Measurements from ENCODE around the gene MPV17L2. TPM values are rescaled to one million over a fixed set of nuclear protein-coding genes. Genes with fewer than 3 reads are reported as not detected.
A peak's percentile ranks its signal among the peaks of the same experiment; 100 is the strongest.

MPV17L2 gene
- total RNA-seq, 1 experiment from 2014 or later = 11.2 TPM

GRCh38 chr19:18167975-18168645, 24.9 kb upstream of the MPV17L2 start:
- intact Hi-C loops (cut with micrococcal nuclease; ENCODE audit: unreplicated experiment) = no loop called here
- DNase-seq = peak in 1 of 2 experiments; percentile 42

GRCh38 chr19:18168673-18169381, 24.2 kb upstream of the MPV17L2 start:
- no TSS peak for BruUV-seq (replicated peaks)
- no peak overlapping the region for H3K27ac ChIP-seq
- TF ChIP-seq EZH2 (IDR thresholded peaks at IDR 0.05; ENCODE audit: low read depth) (no peak), CTCF (conservative IDR thresholded peaks at IDR 0.05) (no peak)
- H2AFZ ChIP-seq = no peak overlapping the region
- ChIA-PET CTCF (interaction anchor here (1.0 kb wide), 1 partner anchor 56 kb away, joined by 3 read pairs; no protein-coding TSS in a partner anchor), POLR2A (ENCODE audit: unreplicated experiment) (no interaction called here)
- peaks cover 4% of the 10 kb centered on the region; the same call in 1 of the 2 replicates for H3K4me1 ChIP-seq (replicated peaks; ENCODE audit: insufficient read depth)
- no peaks in the 10 kb centered on the region for H3K79me2 ChIP-seq (ENCODE audit: low read depth)
- H4K20me1 ChIP-seq (ENCODE audit: insufficient read depth) = peaks cover 9% of the 10 kb centered on the region; the same call in 1 of the 2 replicates
- H3F3A ChIP-seq (ENCODE audit: insufficient read depth, low read depth) = peaks cover 63% of the 10 kb centered on the region
- no peak overlapping the region for H3K4me2 ChIP-seq
- H3K9me3 ChIP-seq (ENCODE audit: insufficient read depth, low read depth) = no peaks in the 10 kb centered on the region
- intact Hi-C loops (cut with micrococcal nuclease; ENCODE audit: unreplicated experiment) = no loop called here
- no peaks in the 10 kb centered on the region for H3K27me3 ChIP-seq (ENCODE audit: insufficient read depth, low read depth)
- H3K36me3 ChIP-seq (ENCODE audit: low read depth) = peaks cover 4% of the 10 kb centered on the region; the same call in 1 of the 2 replicates
- H3K4me3 ChIP-seq = no peak overlapping the region
- no peak for DNase-seq
- no peaks in the 10 kb centered on the region for H3K9me2 ChIP-seq (ENCODE audit: insufficient read depth)

More at GRCh38 chr19:18167975-18168645, 24.9 kb upstream of the MPV17L2 start:
- H3K4me2 ChIP-seq = no peak overlapping the region
- H3K4me3 ChIP-seq = no peak overlapping the region
- no peak overlapping the region for H3K27ac ChIP-seq
- no peaks in the 10 kb centered on the region for H3K79me2 ChIP-seq (ENCODE audit: low read depth)
- TF ChIP-seq CTCF (conservative IDR thresholded peaks at IDR 0.05) = peak; percentile 90
- no peak for TF ChIP-seq EZH2 (IDR thresholded peaks at IDR 0.05; ENCODE audit: low read depth)
- no peaks in the 10 kb centered on the region for H3K9me2 ChIP-seq (ENCODE audit: insufficient read depth)
- CTCF ChIA-PET = interaction anchor here (0.6 to 1.0 kb wide), 2 partner anchors 55 to 123 kb away, joined by 3 to 9 read pairs; no protein-coding TSS in a partner anchor
- peaks cover 58% of the 10 kb centered on the region for H3F3A ChIP-seq (ENCODE audit: insufficient read depth, low read depth)
- H3K36me3 ChIP-seq (ENCODE audit: low read depth) = peaks cover 11% of the 10 kb centered on the region; the same call in 1 of the 2 replicates
- POLR2A ChIA-PET (ENCODE audit: unreplicated experiment) = no interaction called here
- no peak overlapping the region for H2AFZ ChIP-seq
- H4K20me1 ChIP-seq (ENCODE audit: insufficient read depth) = peaks cover 9% of the 10 kb centered on the region; the same call in 1 of the 2 replicates
- no peaks in the 10 kb centered on the region for H3K27me3 ChIP-seq (ENCODE audit: insufficient read depth, low read depth)
- BruUV-seq (replicated peaks) = no TSS peak
- no peaks in the 10 kb centered on the region for H3K4me1 ChIP-seq (replicated peaks; ENCODE audit: insufficient read depth)
- H3K9me3 ChIP-seq (ENCODE audit: insufficient read depth, low read depth) = no peaks in the 10 kb centered on the region

- intact Hi-C loops (cut with micrococcal nuclease; ENCODE audit: unreplicated experiment) = loop anchor here (5.0 kb wide), 1 partner anchor 163 kb away; the partner anchor contains the start of gene ARRDC2
- POLR2A ChIA-PET (ENCODE audit: unreplicated experiment) = no interaction called here
Measured at GRCh38 chr19:18170714-18171255, 22.2 kb upstream of the MPV17L2 start.

More at GRCh38 chr19:18170714-18171255, 22.2 kb upstream of the MPV17L2 start:
- CTCF ChIA-PET = interaction anchor here (0.6 to 0.7 kb wide), 2 partner anchors 30 to 75 kb away, joined by 4 to 12 read pairs; no protein-coding TSS in a partner anchor
- DNase-seq = no peak
- H3K9me3 ChIP-seq (ENCODE audit: insufficient read depth, low read depth) = no peaks in the 10 kb centered on the region
- no peak overlapping the region for H3K27ac ChIP-seq
- no peak overlapping the region for H2AFZ ChIP-seq
- H3F3A ChIP-seq (ENCODE audit: insufficient read depth, low read depth) = peaks cover 76% of the 10 kb centered on the region
- peaks cover 9% of the 10 kb centered on the region; the same call in 1 of the 2 replicates for H4K20me1 ChIP-seq (ENCODE audit: insufficient read depth)
- peaks cover 15% of the 10 kb centered on the region for H3K4me1 ChIP-seq (replicated peaks; ENCODE audit: insufficient read depth)
- no peaks in the 10 kb centered on the region for H3K9me2 ChIP-seq (ENCODE audit: insufficient read depth)
- no peak overlapping the region for H3K4me2 ChIP-seq
- no peaks in the 10 kb centered on the region for H3K27me3 ChIP-seq (ENCODE audit: insufficient read depth, low read depth)
- TF ChIP-seq EZH2 (IDR thresholded peaks at IDR 0.05; ENCODE audit: low read depth) (no peak), CTCF (conservative IDR thresholded peaks at IDR 0.05) (no peak)
- no peaks in the 10 kb centered on the region for H3K36me3 ChIP-seq (ENCODE audit: low read depth)
- no peak overlapping the region for H3K4me3 ChIP-seq
- no TSS peak for BruUV-seq (replicated peaks)
- H3K79me2 ChIP-seq (ENCODE audit: low read depth) = no peaks in the 10 kb centered on the region

Measured in PC-9 (cell line).